Right kidney (tissue), 1 donor: ENCODE results near the gene GIMAP1.

Experiments used
- DNase-seq: peaks from one replicate; pipeline ENCODE4 v3.0.0-alpha.2; 2016

Gene GIMAP1

GRCh38 chr7:150746921-150747320 lies 30.5 kb downstream of the GIMAP1 start:
- no peak for DNase-seq

DNA sequence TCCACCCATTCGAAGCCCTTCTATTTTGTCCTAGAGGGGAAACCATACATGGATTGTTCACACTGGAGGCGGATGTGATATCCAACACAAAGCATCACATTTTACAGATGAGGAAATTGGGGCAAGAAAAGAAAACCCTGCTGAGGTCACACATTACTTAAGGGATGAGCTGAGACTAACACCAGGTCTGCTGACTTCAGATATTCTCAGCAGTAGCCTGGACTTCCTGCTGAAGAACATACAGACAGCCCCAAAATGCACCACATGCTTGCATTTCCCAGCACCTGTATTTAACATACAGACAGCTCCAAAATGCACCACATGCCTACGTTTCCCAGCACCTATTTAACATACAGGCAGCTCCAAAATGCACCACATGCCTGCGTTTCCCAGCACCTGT lies 32.0 kb downstream of the GIMAP1 start:
- DNase-seq = no peak

DNA sequence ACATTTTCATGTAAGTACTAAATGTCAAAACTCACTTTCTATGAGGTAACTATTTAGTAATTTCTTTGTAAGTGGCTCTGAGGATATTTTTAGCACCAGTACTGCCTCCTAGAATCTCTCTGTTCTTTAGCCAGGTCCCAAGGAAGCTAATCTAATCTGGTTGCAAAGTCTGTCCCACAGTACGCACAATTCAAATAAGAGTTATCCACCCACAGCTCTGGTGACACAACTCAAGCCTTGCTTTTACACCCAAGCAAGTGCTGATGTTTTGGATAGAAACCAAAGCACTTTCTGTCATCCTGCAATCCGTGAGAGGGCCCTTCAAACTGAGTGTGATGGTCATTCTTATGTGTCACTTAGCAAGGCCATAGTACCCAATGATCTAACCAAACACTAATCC lies 35.3 kb downstream of the GIMAP1 start:
- no peak for DNase-seq

DNA sequence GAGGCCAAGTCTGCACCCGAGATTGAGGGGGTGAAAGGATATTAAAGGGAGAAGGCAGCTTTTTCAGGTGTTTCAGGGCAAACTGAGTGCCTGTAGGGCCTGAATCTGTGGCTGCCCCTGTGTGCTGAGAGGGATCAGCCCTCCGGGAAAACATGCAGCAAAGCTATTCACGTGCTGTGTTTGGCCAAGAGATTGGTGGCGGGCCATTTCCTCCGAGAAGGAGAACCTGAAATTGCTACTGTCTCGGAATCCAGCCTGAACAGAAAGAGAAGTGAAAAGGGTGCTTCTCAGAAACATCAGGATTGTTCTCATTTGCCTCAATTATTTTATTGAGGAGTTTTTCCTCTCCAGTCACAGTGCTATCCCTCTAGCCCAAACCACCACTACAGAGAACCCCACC lies 36.8 kb downstream of the GIMAP1 start:
- no peak for DNase-seq

DNA sequence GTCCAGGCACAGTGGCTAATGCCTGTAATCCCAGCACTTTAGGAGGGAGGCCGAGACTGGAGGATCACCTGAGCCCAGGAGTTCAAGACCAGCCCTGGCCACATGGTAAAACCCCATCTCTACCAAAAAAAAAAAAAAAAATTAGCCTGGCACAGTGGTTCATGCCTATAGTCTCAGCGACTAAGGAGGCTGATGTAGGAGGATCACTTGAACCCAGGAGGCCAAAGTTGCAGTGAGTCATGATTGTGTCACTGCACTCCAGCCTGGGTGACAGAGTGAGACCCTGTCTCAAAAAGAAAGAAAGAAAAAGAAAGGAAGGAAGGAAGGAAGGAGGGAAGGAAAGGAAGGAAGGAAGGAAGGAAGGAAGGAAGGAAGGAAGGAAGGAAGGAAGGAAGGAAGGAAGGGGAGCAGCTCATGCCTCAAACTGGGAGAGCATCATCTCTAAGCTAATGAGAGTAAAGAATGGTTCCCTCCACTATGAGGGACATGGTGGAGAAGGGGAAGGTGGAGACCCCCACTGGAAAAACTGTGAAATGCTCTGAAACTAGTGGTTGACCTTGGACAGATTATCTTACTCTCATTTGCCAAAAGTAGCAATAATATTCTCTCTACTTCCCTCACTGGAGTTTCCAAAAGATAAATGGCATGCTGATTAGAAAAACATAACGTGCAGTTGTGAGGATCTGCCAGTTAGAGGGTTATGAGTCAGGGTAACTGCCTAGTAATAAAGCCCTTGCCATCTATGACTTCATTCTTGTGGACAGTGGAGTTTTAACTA lies 37.6 kb downstream of the GIMAP1 start:
- no peak for DNase-seq

DNA sequence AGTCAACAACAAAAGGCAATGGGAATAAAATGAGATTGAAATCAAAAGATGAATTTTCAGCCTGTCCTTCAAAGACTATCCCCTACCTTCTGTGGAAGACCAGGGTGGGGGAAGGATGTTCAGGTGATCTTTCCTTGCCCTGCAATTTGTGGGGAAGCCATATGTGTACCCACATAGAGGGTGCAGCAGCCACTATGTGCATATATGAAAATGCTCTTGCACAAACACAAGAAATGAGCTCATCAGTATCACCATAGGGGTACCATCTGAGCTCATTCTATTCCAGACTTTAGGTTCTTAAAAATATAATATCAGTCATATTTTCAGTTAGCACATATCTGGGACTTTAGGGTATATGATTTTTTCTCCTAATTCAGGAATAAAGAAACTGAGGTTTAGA lies 38.5 kb downstream of the GIMAP1 start:
- DNase-seq = no peak

DNA sequence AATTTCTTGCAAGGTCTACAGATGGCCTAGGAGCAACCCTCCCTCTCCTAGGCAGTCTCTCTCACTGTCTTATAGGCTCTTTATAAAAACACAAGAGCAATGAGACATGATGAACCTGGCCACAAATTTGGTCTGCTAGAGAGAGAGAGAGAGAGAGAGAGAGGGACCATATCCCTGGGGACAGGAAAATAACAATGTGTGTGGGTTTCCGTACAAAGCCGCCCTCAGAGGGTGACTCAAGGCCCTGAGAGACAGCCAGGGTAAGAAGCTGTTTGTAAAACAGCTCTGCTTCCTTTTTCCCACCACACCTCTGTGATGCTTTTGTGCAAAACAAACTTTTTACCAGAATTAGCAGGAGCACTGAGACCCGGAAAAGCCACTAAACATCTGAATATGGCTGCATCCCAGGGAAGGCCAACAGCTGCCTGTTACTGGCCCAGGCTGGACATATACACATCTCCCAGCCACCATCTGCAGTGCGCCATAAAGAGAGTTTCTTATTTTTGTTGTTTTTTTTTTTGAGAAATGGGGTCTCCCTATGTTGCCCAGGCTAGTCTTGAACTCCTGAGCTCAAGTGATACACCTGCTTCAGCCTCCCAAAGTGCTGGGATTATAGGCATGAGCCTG lies 39.2 kb downstream of the GIMAP1 start:
- DNase-seq = no peak

GRCh38 chr7:150756166-150756565 lies 39.8 kb downstream of the GIMAP1 start:
- no peak for DNase-seq

GRCh38 chr7:150756858-150757257 lies 40.4 kb downstream of the GIMAP1 start:
- no peak for DNase-seq

DNA sequence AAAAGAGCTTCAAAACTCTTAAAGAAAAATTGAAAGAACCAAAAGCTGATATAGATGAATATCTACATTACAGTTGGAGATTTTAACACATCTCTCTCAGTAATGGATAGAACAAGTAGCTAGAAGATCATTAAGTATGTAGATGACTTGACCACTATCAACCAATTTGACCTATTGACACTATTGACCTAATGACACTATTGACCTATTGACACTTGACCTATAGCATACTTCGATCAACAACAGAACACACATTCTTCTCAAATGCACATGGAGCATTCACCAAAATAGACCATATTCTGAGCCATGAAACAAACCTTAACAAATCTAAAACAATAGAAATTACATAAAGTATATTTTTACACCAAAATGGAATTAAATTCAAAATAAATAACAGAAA lies 43.1 kb downstream of the GIMAP1 start:
- DNase-seq = no peak

DNA sequence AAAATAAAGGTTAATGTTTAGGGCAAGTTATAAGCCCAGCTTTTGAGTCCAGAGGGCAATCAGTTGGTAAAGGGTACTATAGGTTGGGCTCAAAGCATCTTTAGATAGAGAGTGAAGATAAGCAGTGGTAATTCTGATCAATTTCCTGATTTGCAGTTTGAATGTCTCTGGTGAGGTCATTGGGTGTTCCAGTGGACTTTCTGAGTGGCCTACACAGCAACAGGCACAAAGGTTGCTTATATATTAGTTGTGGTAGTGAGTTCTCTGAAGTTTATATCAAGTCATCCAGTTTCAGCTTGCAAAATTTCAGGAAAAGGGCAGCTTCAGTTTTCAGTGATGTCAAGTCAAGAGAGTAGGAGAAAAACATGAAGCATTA lies 49.9 kb downstream of the GIMAP1 start:
- no peak for DNase-seq

- no peak for DNase-seq
Measured at GRCh38 chr7:150769768-150770167, 53.4 kb downstream of the GIMAP1 start.
